ENCODE measurements around the gene WTAP. TPM values are rescaled to one million over a fixed set of nuclear protein-coding genes. Genes with fewer than 3 reads are reported as not detected.

The WTAP gene
- total RNA-seq, 1 experiment from 2014 or later = 138 TPM

GRCh38 chr6:159680104-159680503, 47.2 kb upstream of the WTAP start:
- no peak overlapping the region for H2BK5ac ChIP-seq (ENCODE audit: insufficient read length, low read length)
- Mint-ChIP-seq H3K4me3 (no peak overlapping the region), H3K27ac (peak overlapping the region in 1 of 3 experiments; percentile 18; a peak in 4 of 7 replicates), H3K36me3 (ENCODE audit: insufficient read depth in 1 of 3, low read depth in 3 of 3) (peaks cover 16 to 31% (median 25%) of the 10 kb centered on the region in 3 experiments), H3K4me1 (no peaks in the 10 kb centered on the region), H3K27me3 (ENCODE audit: low read depth) (no peaks in the 10 kb centered on the region), H3K9me3 (peaks cover 3 to 7% of the 10 kb centered on the region in 2 experiments; a peak in 3 of 5 replicates)
- no peak overlapping the region for H2AK5ac ChIP-seq (ENCODE audit: insufficient read length, low read length)
- TF ChIP-seq, protein P1, sequence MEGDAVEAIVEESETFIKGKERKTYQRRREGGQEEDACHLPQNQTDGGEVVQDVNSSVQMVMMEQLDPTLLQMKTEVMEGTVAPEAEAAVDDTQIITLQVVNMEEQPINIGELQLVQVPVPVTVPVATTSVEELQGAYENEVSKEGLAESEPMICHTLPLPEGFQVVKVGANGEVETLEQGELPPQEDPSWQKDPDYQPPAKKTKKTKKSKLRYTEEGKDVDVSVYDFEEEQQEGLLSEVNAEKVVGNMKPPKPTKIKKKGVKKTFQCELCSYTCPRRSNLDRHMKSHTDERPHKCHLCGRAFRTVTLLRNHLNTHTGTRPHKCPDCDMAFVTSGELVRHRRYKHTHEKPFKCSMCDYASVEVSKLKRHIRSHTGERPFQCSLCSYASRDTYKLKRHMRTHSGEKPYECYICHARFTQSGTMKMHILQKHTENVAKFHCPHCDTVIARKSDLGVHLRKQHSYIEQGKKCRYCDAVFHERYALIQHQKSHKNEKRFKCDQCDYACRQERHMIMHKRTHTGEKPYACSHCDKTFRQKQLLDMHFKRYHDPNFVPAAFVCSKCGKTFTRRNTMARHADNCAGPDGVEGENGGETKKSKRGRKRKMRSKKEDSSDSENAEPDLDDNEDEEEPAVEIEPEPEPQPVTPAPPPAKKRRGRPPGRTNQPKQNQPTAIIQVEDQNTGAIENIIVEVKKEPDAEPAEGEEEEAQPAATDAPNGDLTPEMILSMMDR (conservative IDR thresholded peaks at IDR 0.05) = no peak
- H3K9ac ChIP-seq (ENCODE audit: extremely low read depth, insufficient read length, low read length) = no peak overlapping the region
- no peak overlapping the region for H2BK20ac ChIP-seq (ENCODE audit: low read depth, low read length, poor library complexity, severe bottlenecking)
- no peak overlapping the region for H3K27ac ChIP-seq (ENCODE audit: insufficient read length, low read depth, low read length)
- H3K79me2 ChIP-seq (ENCODE audit: insufficient read depth, low read length) = no peaks in the 10 kb centered on the region
- no CpG with 5 or more reads among the region's 3 CpGs for WGBS (ENCODE audit: extremely low coverage, insufficient read length, low lambda C conversion rate)
- H3K23me2 ChIP-seq (ENCODE audit: insufficient read length, low read depth, low read length, poor library complexity, severe bottlenecking) = no peaks in the 10 kb centered on the region
- H4K91ac ChIP-seq (ENCODE audit: insufficient read length, low read depth, low read length) = no peak overlapping the region
- DNase-seq = no peak
- no peaks in the 10 kb centered on the region for H3K79me1 ChIP-seq (ENCODE audit: insufficient read depth, low read depth, low read length, poor library complexity, severe bottlenecking)
- no peak overlapping the region for H2AFZ ChIP-seq (ENCODE audit: low read length)
- no peaks in the 10 kb centered on the region for H4K20me1 ChIP-seq (ENCODE audit: control insufficient read depth, insufficient read depth, insufficient read length)
- H2BK120ac ChIP-seq (ENCODE audit: low read depth, low read length, poor library complexity, severe bottlenecking) = no peak overlapping the region
- no peak overlapping the region for H4K5ac ChIP-seq (ENCODE audit: insufficient read length, low read depth, low read length)
- no peak overlapping the region for H3K56ac ChIP-seq (ENCODE audit: insufficient read length, low read depth, low read length)
- H2BK15ac ChIP-seq (ENCODE audit: low read depth, low read length) = no peak overlapping the region
- H3K4ac ChIP-seq (ENCODE audit: low read depth, low read length) = no peak overlapping the region
- no peak overlapping the region for H3T11ph ChIP-seq (ENCODE audit: low read length)
- H3K18ac ChIP-seq (ENCODE audit: insufficient read length, low read depth, low read length) = no peak overlapping the region
- no peak overlapping the region for H3K4me2 ChIP-seq (ENCODE audit: insufficient read depth, insufficient read length, low read length)
- H3K9me3 ChIP-seq (ENCODE audit: control insufficient read depth, low read depth, low read length) = no peaks in the 10 kb centered on the region
- no peak overlapping the region for H2BK12ac ChIP-seq (ENCODE audit: insufficient read length, low read depth, low read length)
- H3K4me1 ChIP-seq (ENCODE audit: insufficient read depth, low read length) = no peaks in the 10 kb centered on the region
- no peaks in the 10 kb centered on the region for H3K27me3 ChIP-seq (ENCODE audit: insufficient read depth, low read length)
- no peak overlapping the region for H4K8ac ChIP-seq (replicated peaks; ENCODE audit: insufficient read length, low read depth, low read length)
- H3K23ac ChIP-seq (ENCODE audit: insufficient read length, low read depth, low read length) = no peak overlapping the region
- no peak overlapping the region for H3K14ac ChIP-seq (ENCODE audit: insufficient read depth, low read length)

All from H9 (cell line).